OCI-LY3 (cell line): ENCODE results near the gene RAB12.

Source experiments
- EZH2phosphoT487 ChIP-seq: fragments of 200-600 bp; shearing (Covaris generic); IDR thresholded peaks from 2 replicates; pipeline ENCODE4 v1.6.1; 2018; ENCODE audit warnings: antibody characterized with exemption, mixed run types, low read depth
- TF ChIP-seq, protein P1 (sequence below): fragments of 200-600, 300-600 bp; sonication (generic); IDR thresholded peaks from 2 replicates; pipeline ENCODE4 v1.5.1; 2014; ENCODE audit warnings: antibody characterized with exemption, low read length, low read depth

- TF ChIP-seq, protein P1, sequence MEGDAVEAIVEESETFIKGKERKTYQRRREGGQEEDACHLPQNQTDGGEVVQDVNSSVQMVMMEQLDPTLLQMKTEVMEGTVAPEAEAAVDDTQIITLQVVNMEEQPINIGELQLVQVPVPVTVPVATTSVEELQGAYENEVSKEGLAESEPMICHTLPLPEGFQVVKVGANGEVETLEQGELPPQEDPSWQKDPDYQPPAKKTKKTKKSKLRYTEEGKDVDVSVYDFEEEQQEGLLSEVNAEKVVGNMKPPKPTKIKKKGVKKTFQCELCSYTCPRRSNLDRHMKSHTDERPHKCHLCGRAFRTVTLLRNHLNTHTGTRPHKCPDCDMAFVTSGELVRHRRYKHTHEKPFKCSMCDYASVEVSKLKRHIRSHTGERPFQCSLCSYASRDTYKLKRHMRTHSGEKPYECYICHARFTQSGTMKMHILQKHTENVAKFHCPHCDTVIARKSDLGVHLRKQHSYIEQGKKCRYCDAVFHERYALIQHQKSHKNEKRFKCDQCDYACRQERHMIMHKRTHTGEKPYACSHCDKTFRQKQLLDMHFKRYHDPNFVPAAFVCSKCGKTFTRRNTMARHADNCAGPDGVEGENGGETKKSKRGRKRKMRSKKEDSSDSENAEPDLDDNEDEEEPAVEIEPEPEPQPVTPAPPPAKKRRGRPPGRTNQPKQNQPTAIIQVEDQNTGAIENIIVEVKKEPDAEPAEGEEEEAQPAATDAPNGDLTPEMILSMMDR, result no peak
- TF ChIP-seq EZH2phosphoT487, result no peak
These were observed 7.2 kb upstream of the RAB12 start for GRCh38 chr18:8602040-8602439.
